Ammon's horn (tissue), 1 donor: Measurements from ENCODE around the gene CYP2C18.
"Not testable (repeated sequence)": the region's sequence is repeated elsewhere in the genome, so short reads cannot be mapped to it uniquely, and the experiment has no call there.

Experiments used
- DNase-seq: peaks from one replicate; pipeline ENCODE4 v3.0.0-alpha.2; 2016; ENCODE audit warnings: low spot score

The CYP2C18 gene

DNA sequence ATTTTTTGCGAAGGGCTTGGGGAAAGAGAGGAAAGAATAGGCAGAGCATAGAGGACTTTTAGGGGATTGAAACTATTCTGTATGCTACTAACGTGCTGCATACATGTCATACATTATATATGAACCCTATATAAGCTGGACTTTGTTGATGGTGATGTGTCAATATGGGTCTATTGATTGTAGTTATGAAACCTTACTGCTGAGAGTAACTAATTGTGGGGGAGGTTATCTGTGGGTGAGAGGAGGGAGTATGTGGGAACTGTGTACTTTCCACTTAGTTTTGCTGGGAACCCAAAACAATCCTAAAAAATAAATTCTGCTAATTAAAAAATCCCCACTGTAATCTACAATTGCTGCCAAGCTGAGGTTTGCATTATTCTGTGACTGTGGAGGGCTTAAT, 63.6 kb downstream of the CYP2C18 start:
- DNase-seq, result no peak

DNA sequence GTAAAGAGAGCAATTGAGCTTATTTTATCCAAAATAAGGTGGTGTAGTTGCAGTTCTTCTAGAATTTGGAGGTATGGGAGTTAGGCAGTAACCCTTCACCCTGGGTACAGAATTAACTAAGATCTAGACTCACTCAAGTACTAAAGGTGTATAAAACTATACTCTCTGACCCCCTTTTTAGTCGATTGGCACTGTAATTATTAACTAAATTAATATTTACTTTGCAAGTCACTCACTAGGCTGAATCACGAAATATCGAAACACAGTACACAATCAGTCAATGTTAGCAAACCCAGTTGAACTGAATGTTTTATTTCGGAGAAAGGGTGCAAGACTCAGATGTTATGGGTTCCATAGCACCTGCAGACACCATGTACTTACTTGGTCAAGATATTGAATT, 64.3 kb downstream of the CYP2C18 start:
- no peak for DNase-seq

DNA sequence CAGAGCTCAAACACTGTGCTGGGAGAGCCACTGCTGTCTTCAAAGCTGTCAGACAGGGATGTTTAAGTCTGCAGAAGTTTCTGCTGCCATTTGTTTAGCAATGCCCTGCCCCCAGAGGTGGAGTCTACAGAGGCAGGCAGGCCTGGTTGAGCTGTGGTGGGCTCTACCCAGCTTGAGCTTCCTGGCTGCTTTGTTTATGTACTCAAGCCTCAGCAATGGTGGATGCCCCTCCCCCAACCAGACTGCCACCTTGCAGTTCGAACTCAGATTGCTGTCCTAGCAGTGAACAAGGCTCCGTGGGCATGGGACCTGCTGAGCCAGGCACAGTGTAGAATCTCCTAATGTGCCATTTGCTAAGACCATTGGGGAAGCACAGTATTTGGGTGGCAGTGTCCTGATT, 74.4 kb downstream of the CYP2C18 start:
- no peak for DNase-seq

DNA sequence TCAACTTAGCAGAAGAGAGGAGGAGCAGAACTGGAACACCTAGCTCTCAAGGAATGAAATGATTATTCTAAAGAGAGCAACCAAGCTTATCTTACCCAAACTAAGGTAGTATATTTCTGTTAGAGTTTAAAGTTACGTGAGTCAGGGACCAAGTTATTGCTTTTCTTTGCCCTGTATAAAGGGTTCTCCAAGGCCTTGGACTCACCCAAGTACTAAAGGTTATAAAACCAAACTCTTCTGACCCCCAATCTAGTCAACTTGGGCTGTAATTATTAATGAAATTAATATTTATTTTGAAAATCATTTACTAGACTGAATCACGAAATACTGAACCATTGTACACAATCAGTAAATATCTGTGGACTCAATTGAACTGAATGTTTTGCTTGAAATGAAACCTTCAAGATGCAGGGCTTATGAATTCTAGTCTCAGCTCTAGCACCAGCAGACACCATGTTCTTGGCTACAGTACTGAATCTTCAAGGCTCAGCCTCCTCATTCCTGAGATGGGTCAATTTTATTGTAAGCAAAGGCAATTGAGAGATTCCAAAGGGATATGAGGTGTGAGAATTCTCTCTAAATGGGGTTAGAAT, 77.2 kb downstream of the CYP2C18 start:
- DNase-seq, result no peak

DNA sequence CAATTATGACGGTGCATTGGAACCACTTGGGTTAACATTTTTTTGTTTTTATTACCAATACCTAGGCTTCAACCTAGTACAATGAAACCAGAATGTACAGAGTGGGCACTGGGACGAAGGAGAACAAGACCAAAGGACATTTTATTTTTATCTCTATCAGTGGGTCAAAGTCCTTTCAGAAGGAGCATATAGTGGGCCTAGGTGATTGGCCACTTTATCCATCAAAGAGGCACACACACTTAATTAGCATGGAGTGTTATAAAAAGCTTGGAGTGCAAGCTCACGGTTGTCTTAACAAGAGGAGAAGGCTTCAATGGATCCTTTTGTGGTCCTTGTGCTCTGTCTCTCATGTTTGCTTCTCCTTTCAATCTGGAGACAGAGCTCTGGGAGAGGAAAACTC, 78.9 kb downstream of the CYP2C18 start, which contains the start of gene CYP2C19:
TSS of gene CYP2C19 (plus strand) at position 289 of the 400 bp plus-strand sequence. CDS start at position 314, 25 bp downstream.
- no peak for DNase-seq

DNA sequence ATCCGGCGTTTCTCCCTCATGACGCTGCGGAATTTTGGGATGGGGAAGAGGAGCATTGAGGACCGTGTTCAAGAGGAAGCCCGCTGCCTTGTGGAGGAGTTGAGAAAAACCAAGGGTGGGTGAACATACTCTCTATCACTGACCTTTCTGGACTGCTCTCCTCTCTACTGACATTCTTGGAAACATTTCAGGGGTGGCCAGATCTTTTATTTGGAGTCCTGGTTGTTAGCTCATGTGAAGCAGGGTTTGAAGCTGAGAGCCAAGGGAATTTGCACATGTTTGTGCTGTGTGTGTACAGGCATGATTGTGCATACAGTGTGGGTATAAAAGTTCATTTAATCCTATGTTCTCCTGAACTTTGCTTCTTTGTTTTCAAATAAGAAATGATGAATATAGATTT, 91.9 kb downstream of the CYP2C18 start:
- DNase-seq, result not testable (repeated sequence)

DNA sequence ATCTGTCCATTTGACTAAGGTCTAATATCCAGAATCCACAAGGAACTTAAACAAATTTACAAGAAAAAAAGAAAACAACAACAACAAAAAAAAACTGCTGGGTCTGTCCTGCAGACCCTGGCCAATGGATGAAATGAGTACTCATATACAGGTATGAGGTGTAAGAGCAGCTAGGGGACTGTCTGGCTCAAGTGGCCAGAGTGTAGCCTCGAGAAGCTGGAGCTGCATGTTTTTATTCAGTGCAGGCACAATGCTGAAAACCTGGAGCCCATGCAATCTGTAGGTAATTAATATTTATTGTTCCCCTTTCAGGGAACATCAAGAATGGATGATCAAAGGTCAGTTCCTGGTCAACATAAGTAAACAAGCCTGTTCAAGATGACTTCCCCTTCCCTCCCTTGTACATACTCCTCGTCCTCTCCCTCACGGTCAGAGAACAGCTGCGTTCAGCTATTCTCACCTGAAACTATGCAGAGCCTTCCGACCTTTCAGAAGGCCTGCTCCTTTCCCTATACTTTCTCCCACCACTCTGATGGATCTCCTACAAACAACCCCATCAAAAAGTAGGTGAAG, 94.4 kb downstream of the CYP2C18 start:
- DNase-seq, result no peak

DNA sequence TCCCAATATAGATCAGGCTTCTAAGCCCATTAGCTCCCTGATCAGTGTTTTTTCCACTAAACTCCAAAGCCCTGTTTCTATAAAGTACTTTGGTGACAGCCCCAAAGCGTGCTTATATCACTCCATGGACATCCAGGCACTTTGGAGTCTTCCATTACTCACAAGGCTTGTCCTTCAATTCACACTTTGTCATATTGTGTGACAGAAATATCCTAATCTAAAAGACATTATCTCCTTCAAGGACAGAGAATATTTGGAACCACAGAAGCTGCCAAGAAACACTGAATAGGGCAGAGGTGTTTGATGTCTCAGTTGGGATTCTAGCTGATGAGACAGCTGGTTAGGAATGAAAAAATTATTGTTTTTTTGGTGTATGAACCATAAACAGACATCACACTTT, 97.3 kb downstream of the CYP2C18 start:
- DNase-seq, result no peak

DNA sequence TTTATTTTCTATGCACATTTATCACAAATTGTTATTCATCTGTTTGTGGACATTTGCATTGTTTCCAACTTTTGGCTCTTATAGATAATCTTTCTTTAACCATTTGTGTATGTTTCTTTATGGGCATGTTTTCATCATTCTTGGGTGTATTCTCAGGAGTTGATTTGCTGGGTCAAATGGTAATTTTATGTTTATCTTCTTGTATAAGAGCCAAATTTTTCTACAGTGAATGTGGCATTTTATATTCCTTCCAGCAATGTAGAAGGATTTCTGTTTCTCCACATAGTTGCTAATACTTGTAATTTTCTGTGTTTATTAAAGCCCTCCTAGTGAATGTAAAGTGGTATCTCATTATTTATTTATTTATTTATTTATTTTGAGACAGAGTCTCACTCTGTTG, 100.7 kb downstream of the CYP2C18 start:
- no peak for DNase-seq

DNA sequence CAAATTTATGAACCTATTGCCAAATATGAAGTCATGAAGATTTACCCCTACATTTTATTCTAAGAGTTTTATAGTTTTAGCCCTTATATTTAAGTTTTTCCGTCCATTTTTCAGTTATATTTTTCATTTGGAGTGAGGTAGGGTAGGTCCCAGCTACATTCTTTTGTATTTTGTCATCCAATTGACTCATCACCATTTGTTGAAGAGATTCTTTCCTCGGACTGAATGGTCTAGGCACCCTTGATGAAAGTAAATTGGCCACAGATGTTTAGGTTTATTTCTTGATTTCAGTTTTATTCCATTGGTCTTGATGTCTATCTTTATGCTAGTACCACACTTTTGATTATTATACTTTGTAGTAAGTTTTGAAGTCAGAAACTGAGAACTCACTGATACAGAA, 101.7 kb downstream of the CYP2C18 start:
- DNase-seq, result no peak
